Fibroblast of gingiva (primary cell): ENCODE results near the gene CAPN8.

Experiments
- DNase-seq: peaks from one replicate; pipeline ENCODE4 v3.0.0-alpha.2; 2011; ENCODE audit warnings: low read depth

Gene CAPN8

DNA sequence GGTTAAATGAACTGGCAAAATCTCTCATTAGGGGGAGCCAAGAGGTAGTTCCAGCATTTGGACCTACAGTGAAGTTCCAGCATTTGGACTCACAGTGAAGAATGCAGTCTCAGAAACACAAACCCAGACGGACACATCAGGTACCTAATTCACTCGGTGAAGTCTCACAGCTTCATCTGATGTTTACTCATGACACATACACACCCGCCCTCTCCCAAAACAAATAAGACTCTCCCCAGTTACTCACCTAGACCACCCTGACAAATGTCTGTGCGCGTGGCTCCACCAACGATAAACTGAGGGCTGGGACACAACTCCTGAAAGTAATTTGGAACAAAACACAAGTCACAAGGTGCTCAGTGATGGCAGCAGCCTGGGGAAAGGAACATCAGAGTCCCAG, 11.4 kb downstream of the CAPN8 start:
- no peak for DNase-seq

DNA sequence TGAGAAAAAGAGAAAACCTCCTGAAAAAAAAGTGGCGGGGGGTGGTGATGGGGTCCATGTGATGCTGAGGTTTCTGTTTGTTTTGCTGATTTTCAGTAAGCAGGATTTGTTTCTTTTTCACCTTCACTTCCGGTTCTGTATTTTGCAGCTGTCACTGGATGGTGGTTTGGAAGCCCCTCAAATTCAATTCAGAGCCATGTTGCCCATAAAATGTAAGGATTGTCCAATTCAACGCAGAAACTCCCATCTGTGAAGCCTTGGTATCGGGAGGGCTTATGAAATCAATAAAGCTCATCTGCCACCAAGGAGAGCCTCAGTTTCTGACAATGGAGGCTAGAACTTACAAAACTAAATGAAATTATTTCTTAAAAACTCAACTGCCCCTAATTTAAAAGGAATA, 12.1 kb downstream of the CAPN8 start:
- no peak for DNase-seq

DNA sequence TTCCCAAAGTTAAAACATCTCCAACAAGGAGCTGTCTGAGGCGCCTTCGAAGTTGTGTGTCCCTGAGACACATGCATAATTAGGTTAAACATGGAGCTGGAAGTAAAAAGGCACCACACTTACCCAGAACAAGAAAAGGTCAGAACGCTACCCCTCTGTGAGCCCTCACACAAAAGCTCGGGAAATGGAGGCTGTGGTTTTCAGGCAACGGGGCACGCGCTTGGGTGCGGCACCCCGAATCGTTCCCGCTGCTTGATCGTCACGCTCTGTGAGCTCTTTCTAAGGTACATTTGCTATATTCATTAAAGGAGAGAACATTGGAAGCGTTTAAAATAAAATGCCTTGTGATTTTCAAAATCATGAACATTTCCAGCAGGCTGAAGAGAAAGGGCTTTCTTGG, 12.5 kb downstream of the CAPN8 start:
- DNase-seq: no peak

DNA sequence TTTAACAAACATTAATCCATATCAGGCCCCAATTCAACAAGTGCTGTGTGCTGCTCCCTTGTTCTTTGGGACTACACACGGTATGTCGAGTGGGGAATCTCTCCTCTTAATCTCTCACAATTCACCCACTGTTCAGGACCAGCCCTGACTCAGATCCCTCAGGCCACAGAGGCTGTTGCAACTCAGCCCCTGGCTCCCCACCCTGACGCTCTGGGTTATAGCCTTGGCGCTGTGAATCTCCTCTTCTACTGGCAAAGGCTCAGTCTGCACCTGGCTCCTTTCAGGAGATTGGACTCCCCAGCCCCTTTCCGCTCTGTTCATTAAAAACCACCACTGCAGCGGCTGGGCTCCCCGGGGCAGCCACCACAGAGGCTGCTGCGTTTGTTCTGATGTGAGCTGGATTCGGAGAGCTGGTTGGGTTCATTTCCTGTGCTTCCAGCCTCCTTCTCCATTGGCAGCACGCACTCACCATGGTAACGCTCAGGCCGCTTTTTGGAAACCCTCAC, 13.0 kb downstream of the CAPN8 start:
- no peak for DNase-seq

DNA sequence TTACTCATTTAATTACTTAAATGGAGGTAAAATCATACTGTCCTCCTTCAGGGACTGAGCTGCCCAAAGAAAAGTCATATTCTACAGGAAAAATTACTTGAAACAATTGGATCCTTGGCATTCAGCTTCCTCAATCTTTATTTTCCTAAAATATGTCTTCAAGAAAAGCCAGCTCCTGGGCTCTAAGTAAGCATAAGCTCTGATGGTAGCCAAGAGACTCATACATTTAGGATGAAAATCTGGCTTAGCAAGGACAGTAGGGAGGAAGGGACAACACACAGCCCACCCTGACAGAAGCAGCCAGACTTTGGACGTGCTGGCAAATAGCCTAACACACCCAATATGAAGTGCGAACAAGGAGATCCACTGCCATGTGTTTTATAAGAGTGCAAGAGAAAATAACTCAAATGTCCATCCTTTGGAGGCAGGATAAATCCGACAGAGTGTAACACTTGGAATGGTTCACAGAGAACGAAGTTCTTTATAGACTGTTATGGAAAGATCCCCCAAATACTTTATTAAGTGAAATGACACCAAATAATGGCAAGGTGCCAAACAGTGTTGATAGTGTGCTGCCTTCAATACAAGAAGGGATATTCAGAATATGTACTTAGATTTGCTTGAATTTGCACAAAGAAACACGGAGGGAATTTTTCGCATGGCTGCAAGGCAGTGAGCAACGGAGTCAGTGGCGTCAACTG, 14.1 kb downstream of the CAPN8 start:
- no peak for DNase-seq

DNA sequence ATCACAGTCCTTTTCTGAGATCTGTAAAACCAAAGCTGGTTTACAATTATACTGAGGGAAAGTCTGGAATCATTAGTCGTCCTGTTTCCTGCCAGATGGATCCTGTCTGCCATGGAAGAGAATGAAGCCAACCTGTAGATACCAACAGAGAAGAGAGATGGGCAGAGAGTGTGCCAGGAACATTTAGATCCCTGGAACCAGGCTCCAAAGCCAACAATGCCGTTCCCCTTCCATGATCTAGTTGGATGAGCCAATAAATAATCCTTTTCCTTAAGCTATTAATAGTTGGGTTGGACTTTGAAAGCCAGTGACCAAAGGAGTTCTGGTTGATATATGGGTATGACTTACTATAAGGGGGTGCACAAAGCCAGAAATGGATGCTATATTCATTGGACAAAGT, 15.0 kb downstream of the CAPN8 start:
- DNase-seq: no peak

DNA sequence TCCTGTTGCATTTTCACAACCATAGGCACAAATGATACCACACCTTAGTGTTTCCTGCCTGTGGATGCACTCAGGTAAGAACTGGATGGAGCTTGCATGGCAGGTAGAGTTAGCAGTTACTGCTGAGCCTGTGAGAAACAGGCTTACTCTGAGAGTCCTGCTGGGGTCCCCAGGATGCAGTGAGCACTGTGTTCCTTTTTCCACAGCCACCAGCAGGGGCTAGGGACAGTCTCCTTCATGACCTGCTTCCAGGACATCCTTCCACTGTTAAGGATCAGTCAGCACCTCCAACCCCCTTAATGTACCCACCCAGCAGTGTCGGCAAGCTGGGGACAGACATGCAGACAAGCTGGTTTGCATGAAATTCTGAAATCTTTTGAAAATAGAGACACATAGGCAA, 16.3 kb downstream of the CAPN8 start:
- DNase-seq: no peak

DNA sequence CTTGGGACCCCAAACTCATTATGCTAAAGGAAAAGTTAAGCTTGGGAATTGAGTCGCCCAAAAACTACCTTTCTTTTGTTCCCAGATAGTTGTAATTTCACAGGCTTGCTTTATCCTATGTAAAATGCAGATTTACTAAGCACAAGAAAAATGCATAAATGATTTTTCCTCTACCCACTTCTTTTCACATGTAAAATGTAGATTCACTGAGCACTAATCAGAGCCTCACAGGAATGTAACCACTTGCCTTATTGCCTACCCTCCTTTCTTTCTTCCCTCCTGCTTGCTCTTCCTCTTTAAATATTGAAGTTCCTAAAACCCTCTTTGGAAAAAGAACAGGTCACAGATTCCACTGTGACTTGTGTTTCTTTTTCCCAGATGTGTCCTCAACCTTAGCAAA, 18.3 kb downstream of the CAPN8 start:
- DNase-seq: no peak

DNA sequence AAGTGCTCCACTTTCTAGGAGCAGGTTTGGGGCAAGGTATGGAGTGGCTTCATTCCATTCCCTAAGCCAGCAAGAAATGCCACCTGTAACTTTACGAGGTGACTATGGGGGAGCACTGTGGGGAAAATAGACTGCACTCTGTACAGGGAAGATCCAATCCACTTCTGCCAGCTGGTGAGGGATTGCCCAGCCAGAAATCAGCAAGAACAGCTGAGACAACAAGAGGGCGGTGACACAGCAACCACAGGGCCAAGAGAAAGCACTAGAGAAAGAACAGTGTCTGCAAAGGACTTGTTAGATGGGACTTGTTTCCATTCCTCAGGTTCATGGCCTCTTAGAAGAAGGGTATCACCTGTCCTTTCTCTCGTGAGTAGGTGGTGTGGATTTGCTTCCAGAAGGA, 19.6 kb downstream of the CAPN8 start:
- DNase-seq: no peak

DNA sequence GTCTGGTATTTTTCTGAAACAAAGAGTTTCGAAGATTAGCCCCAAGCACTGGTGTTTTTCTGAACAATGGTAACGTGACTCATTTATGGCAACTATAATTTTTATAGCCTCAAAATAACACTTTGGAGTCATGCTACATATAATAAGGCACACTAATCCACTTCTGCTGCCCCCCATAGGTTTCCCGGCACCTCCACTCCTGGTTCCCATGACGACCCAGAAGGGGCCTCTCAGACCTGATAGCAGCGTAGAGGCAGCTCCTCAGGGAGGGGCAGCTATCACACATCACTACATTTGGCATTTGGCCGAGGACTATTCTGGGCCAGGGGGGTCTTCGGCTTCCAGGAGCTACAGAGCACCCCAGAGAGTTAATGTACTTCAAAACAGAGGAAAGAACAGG, 23.3 kb downstream of the CAPN8 start:
- no peak for DNase-seq

DNA sequence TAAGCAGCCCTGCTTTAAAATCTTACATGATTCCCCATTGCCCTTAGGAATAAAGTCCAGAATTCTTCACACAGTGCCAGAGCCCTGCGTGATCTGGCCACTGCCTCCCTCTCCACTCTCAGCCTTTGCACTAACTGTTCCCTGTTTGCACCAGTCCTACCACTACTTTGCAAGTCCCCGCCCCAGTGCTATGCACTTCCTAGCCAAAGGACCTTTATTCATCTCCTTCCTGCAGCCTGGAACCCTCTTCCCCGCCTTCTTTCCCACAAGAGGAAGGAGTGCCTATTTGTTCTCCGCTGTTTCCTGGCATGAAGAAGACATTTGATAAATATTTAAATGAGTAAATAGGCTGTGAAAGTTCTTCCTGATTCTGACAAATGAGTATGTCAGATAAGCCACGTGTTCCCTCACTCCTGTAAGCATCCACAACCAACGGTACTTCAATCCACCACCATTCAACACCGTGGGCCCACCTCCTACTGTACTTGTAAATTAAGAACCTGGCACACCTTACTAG, 23.9 kb downstream of the CAPN8 start:
- no peak for DNase-seq

DNA sequence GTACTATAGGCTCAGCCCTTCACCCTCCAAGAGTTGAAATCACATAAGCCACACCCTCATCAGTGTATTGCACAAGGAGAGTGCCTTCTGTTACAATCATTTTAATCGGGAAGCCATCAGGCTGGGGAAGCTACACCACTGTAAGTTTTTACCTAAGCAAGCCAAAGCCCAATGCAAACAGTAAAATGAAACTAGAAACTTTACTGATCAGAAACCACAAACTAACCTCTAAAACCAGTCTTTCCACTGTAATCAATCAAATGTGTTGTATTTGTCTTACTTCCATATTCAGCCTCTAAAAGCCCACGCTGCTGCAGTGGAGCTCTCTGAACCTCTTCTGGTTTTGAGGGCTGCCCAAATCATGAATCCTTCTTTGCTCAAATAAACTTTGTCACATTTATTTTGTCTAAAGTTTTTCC, 26.2 kb downstream of the CAPN8 start:
- DNase-seq: no peak

DNA sequence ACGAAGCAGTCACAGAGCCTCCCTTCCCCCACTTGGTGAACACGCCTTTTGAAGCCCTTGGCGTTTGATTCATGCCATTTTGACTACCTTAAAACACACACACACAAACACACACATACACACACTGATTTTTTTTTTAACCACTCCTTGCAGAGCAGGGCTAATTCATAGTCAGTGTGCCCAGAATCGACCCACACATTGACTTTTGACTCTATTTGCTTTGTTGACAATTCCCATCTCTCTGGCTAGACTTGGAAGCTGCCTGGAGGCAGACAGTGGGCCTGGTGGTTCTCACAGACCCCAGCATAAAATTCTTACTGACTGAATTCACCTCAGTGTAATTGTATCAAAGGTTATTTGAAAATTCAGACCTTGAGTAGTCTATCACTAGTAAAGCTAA, 30.3 kb downstream of the CAPN8 start:
- no peak for DNase-seq

DNA sequence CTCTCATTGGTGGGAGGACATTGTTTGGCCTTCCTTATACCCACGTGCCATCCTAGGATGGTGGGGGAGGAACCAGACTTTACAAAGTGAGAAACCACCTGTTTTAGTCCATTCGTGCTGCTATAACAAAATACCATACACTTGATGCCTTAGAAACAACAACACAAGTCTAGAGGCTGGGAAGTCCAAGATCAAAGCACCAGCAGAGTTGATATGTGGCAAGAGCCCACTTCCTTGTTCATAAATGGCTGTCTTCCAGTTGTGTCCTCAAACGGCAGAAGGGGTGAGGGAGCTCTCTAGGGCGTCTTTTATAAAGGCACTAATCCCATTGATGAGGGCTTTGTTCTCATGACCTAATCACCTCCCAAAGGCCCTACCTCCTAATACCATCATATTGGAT, 31.1 kb downstream of the CAPN8 start:
- no peak for DNase-seq

DNA sequence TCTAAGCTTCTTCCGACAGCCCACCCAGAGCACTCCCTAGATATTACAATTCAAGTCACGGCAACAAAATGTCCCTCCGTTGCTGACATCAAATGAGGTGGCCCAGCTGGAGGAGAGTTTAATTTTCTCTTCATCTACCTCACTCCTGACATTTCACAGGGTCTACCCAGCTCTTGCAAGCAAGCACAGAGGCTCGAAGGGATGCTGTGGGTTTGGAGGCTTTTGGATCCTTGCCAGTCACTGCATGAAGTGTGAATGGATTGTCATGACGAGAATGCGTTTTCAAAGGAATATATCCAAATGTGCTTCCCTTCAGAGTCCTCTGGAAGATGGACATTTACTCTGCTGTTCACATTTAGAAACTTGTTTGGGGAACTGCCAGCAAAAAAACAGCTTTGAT, 33.5 kb downstream of the CAPN8 start:
- no peak for DNase-seq

DNA sequence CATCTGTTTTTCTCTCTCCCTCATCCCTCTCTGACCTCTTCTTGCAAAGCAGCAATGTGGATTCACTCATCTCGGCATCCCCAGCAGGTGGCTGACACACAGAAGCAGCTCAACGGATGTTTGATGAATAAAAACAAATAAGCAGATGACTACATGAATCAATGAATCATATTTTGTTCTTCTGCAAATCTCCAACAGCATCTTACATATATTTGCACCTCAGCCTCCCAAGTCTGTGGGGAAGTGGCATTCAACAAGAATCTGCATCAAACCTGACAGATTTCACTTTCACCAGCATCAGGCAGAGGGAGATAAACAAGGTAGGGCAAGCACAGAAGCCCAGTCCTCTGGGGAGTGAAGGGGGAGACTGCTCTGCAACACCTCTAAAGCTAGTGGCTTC, 34.0 kb downstream of the CAPN8 start:
- DNase-seq: no peak

DNA sequence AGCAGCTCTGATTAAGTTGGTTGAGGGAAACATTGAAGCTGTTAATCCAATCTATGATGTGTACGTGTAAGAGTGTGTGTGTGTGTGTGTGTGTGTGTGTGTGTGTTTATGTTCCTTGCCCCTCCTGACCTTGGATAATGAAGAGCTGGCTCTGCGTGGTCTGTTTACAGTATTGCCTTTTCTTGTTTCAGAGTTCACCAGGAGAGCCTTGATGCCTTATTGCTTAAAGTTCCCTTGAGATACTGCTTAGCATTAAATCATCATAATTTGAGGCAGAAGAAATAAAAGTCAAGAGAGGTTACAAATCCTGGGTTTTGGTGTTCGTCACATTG, 36.4 kb downstream of the CAPN8 start:
- no peak for DNase-seq

DNA sequence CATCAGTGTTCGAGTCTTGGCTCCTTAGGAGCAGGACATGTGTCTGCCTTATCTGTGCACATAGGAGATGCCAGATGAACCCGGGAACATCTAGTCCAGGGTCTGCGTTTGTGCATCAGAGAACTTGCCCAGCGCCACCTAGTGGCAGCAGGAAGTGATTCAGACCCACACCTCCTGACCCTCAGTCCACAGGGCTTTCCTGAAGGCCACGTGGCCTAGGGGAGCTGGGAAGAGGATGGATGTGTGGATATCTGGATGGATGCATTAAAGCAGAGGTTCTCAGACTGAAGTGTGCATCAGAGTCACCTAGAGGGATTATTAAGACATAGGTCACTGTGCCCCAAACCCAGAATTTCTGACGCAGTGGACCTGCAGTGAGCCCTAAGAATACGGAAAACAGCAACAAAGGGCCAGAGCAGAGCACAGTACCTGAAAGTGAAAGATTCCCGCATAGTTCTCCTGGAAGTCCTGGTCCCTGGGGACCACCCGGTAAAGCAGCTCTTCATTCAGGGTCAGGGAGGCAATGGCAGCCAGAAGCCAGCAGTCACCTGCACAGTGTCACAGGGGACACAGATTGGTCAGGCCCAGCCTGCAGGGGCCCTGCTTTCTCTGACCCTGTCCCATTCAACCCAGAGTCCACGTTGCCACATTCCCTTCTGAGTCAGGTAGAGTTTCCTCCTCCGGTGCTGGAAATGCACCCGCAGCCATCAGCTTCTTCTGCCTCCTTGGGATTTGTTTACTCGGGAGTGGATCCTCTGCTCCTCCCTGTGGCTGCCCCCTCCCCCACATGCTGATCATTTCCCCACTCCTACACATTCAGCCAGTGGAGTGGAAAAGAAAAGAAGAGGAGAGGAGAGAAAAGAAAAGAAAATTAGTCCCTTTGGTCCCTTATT, 37.0 kb downstream of the CAPN8 start:
- no peak for DNase-seq

DNA sequence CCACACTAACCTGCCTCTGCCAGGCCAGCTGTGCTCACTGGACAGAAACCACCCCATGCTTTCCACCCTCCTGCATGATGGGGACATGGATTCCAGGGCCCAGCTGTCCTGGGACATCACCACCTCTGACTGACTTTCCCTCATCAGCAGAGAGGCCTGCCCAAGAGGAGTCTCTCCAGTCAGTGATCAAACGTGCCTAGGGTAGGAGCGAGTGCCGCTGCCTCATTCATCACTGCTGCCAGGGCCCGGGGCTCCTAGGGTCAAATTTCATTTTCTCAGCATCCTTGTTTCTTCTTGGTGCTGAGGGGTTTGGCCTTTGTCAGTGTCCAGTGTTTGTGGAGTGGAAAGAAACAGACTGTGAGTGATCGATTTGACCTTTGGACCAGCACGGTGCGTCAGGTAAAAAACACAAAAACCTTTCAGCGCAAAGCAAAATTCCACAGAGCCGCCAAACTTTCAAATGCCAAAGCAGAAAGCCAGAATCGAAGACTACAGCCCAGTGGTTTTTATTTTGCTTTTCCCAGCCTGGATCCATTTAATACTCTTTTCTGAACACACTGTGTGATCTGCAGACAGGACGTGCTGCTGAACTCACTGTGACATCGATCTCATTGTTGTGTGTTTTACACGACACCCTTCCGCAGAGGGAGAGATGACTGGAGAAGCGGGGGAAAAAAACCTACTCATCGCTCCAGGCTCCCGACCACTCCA, 43.2 kb downstream of the CAPN8 start:
- no peak for DNase-seq

DNA sequence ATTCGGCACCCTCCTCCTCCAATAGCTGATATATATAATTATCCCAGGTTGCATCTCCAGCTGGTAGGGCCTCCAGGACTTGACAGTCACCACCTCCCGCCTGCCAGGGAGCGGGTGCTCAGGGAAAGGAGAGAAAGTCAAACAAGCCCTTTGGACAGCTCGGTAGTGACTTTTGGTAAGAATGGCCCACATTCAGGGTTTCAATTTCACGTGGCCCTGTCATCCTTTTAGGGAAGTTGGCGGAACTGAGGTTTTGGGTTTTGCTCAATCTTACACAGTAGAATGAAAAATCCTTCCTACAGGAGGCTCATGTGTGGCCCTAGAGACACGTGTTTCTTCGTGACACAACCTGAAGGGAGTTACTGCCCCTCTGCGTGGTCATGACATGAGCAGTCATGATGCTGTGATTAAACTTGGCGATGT, 44.2 kb downstream of the CAPN8 start:
- no peak for DNase-seq

DNA sequence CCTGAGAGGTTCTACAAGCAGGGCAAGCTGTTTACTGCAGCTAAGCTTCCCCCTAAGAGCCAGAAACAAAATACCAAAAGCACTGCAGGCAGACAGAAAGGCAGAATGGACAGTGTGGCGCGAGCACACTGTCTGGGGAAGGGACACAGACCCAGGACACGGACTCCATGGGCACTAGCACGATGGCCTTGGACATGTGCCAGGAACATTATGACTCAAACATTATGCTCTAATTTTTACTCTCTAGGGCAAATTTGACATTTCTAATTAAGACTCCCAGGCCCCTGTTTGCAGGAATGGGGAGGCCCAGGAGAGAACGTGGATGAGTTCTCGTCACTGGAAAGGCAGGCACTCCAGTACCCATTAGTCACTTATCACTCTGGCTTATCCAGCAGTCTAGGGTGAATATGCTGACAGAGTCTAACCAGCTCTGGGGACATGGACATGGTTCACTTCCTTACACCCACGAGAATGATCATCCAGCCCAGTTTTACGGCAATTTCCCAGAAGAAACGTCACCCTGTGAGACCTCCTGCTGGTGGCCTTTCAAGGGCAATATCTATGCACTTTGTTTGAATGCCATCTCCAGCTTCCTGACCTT, 45.1 kb downstream of the CAPN8 start:
- no peak for DNase-seq

DNA sequence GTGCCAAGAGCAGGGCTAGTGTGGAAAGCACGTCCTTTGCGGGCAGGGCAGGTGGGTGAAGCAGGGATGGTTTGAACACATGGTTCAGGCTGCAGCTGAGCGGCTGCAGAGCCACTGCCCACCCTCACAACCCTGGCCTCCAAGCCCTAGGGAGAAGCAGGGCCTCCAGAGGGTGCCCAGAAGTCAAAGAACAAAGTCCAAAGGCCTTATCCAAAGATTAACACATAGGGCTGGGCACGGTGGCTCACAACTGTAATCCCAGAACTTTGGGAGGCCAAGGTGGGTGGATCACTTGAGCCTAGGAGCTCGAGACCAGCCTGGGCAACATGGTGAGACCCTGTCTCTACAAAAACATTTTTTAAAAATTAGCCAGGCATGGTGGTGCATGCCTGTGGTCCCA, 46.8 kb downstream of the CAPN8 start:
- DNase-seq: no peak
